H1 (cell line): Measurements from ENCODE around the gene TSPEAR. TPM values are rescaled to one million over a fixed set of nuclear protein-coding genes. Genes with fewer than 3 reads are reported as not detected.

Source experiments
- HDAC2 ChIP-seq, 2 experiments: fragments of 300-600 bp in 1 of 2; sonication (generic) in 1 of 2; IDR thresholded peaks; 2 replicates each; pipeline ENCODE4 v1.6.1; 2011 to 2012; ENCODE audit warnings: low read depth in 2 of 2, low read length in 2 of 2, mild to moderate bottlenecking in 2 of 2, moderate library complexity in 2 of 2, borderline replicate concordance in 1 of 2, inconsistent platforms in 1 of 2
- SAP30 ChIP-seq: fragments of 300-600 bp; sonication (generic); IDR thresholded peaks from 2 replicates; pipeline ENCODE4 v1.7.1; 2012; ENCODE audit warnings: low read length, moderate library complexity, mild to moderate bottlenecking, inconsistent platforms; ENCODE audit not compliant: insufficient read depth, insufficient replicate concordance
- polyA plus RNA-seq, 7 experiments: library from polyadenylated mRNA; depleted of rRNA in 3 of 7; stranded (reverse) in 5 of 7; unstranded in 2 of 7; fragments of >200 nt in 5 of 7; fragments of 200-250 nt in 2 of 7; gene quantifications; 1 replicate in 5 of 7; 2 replicates in 1 of 7; 4 replicates in 1 of 7; pipeline versions ENCODE4 v1.2.1 to v1.2.3, GENCODE V29; 2011 to 2013; ENCODE audit warnings: missing spikeins in 2 of 7, mixed read lengths in 2 of 7
- total RNA-seq: library from RNA; stranded (reverse); fragmentation: NEBNext Ultra II Directional; extraction: Animal tissue kit (Norgen Biotek cat#: 25700); gene quantifications from 2 replicates; pipeline ENCODE4 v1.2.1, GENCODE V29; 2021

The TSPEAR gene
- total and polyA plus RNA-seq, 2 of the 8 experiments (the other 6 are each of a cell fraction or from before 2014, with no cell fraction given) = 0.58 to 0.89 TPM

DNA sequence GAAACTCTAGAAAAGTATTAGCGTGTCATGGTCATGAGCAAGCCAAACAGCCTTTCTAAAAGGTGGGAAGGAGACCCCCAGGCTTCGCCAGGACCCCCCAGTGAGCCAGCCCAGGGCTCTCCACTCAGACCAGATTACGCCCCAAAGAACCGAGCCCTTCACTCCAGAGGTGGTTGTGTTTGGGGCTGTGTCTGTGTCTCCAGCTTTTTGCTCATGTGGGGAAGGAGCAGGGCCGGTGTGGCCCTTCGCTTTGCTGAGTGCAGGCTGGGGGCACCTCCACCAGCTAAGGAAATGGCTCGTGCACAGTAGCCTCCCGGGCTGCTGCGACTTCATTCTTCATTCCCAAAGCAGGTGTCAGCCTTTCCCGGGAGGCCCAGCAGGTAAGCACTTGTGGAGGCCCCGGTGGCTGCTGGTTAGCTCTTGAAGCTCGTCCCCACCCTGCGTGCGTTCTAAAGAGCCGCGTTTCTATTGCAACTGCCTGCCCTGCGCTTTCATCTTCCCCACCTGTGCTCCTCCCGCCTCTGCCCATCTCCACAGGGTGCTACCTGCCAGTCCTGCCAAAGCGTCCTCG is 531 bp downstream of the TSPEAR start (continued):
- no peak for TF ChIP-seq SAP30
- TF ChIP-seq HDAC2 (IDR thresholded peaks at IDR 0.05; ENCODE audit: borderline replicate concordance in 1 of 2, low read depth in 2 of 2, low read length in 2 of 2) = 0 out of 4 replicates have a peak, but pooled peaks of 1 of the 2 experiments have one; percentile 68
